Measurements from ENCODE around the gene CPOX. TPM values are rescaled to one million over a fixed set of nuclear protein-coding genes. Genes with fewer than 3 reads are reported as not detected.

The CPOX gene
- total RNA-seq, 1 donor from 2014 or later = 19.3 TPM

GRCh38 chr3:98553021-98553563, 40.3 kb downstream of the CPOX start:
- DNase-seq (ENCODE audit: extremely low spot score, unreplicated experiment) = no peak
- H3K36me3 Mint-ChIP-seq (ENCODE audit: unreplicated experiment) = no peaks in the 10 kb centered on the region
- no peak overlapping the region for H3K27ac Mint-ChIP-seq (ENCODE audit: unreplicated experiment)
- peaks cover 93% of the 10 kb centered on the region for H3K27me3 Mint-ChIP-seq (ENCODE audit: unreplicated experiment)
- TF ChIP-seq, protein P1, sequence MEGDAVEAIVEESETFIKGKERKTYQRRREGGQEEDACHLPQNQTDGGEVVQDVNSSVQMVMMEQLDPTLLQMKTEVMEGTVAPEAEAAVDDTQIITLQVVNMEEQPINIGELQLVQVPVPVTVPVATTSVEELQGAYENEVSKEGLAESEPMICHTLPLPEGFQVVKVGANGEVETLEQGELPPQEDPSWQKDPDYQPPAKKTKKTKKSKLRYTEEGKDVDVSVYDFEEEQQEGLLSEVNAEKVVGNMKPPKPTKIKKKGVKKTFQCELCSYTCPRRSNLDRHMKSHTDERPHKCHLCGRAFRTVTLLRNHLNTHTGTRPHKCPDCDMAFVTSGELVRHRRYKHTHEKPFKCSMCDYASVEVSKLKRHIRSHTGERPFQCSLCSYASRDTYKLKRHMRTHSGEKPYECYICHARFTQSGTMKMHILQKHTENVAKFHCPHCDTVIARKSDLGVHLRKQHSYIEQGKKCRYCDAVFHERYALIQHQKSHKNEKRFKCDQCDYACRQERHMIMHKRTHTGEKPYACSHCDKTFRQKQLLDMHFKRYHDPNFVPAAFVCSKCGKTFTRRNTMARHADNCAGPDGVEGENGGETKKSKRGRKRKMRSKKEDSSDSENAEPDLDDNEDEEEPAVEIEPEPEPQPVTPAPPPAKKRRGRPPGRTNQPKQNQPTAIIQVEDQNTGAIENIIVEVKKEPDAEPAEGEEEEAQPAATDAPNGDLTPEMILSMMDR (IDR thresholded peaks at IDR 0.05) = no peak
- H3K4me1 Mint-ChIP-seq (ENCODE audit: unreplicated experiment) = no peaks in the 10 kb centered on the region
- H3K4me3 Mint-ChIP-seq (ENCODE audit: unreplicated experiment) = no peak overlapping the region
- no peaks in the 10 kb centered on the region for H3K9me3 Mint-ChIP-seq (ENCODE audit: unreplicated experiment)

- DNase-seq (ENCODE audit: extremely low spot score, unreplicated experiment) = no peak
- Mint-ChIP-seq H3K27me3 (ENCODE audit: unreplicated experiment) (peaks cover 90% of the 10 kb centered on the region), H3K9me3 (ENCODE audit: unreplicated experiment) (no peaks in the 10 kb centered on the region), H3K4me3 (ENCODE audit: unreplicated experiment) (no peak overlapping the region), H3K27ac (ENCODE audit: unreplicated experiment) (no peak overlapping the region), H3K4me1 (ENCODE audit: unreplicated experiment) (no peaks in the 10 kb centered on the region), H3K36me3 (ENCODE audit: unreplicated experiment) (no peaks in the 10 kb centered on the region)
- TF ChIP-seq, protein P1 (IDR thresholded peaks at IDR 0.05) = no peak
Observed at GRCh38 chr3:98552232-98553020, 41.0 kb downstream of the CPOX start.

- Mint-ChIP-seq H3K9me3 (ENCODE audit: unreplicated experiment) (no peaks in the 10 kb centered on the region), H3K27ac (ENCODE audit: unreplicated experiment) (no peak overlapping the region), H3K4me3 (ENCODE audit: unreplicated experiment) (no peak overlapping the region), H3K4me1 (ENCODE audit: unreplicated experiment) (no peaks in the 10 kb centered on the region), H3K36me3 (ENCODE audit: unreplicated experiment) (no peaks in the 10 kb centered on the region), H3K27me3 (ENCODE audit: unreplicated experiment) (peaks cover 85% of the 10 kb centered on the region)
- TF ChIP-seq, protein P1 (IDR thresholded peaks at IDR 0.05) = no peak
- no peak for DNase-seq (ENCODE audit: extremely low spot score, unreplicated experiment)
Observed at GRCh38 chr3:98551754-98552153, 41.7 kb downstream of the CPOX start.

- Mint-ChIP-seq H3K36me3 (ENCODE audit: unreplicated experiment) (no peaks in the 10 kb centered on the region), H3K4me1 (ENCODE audit: unreplicated experiment) (no peaks in the 10 kb centered on the region), H3K27ac (ENCODE audit: unreplicated experiment) (no peak overlapping the region), H3K4me3 (ENCODE audit: unreplicated experiment) (no peak overlapping the region), H3K9me3 (ENCODE audit: unreplicated experiment) (no peaks in the 10 kb centered on the region), H3K27me3 (ENCODE audit: unreplicated experiment) (peaks cover 83% of the 10 kb centered on the region)
- DNase-seq (ENCODE audit: extremely low spot score, unreplicated experiment) = no peak
- TF ChIP-seq, protein P1 (IDR thresholded peaks at IDR 0.05) = no peak
Observed at GRCh38 chr3:98551236-98551635, 42.2 kb downstream of the CPOX start.

GRCh38 chr3:98550833-98551232, 42.6 kb downstream of the CPOX start:
- peaks cover 82% of the 10 kb centered on the region for H3K27me3 Mint-ChIP-seq (ENCODE audit: unreplicated experiment)
- TF ChIP-seq, protein P1 (IDR thresholded peaks at IDR 0.05) = no peak
- no peaks in the 10 kb centered on the region for H3K36me3 Mint-ChIP-seq (ENCODE audit: unreplicated experiment)
- no peaks in the 10 kb centered on the region for H3K4me1 Mint-ChIP-seq (ENCODE audit: unreplicated experiment)
- no peak overlapping the region for H3K4me3 Mint-ChIP-seq (ENCODE audit: unreplicated experiment)
- no peak overlapping the region for H3K27ac Mint-ChIP-seq (ENCODE audit: unreplicated experiment)
- no peaks in the 10 kb centered on the region for H3K9me3 Mint-ChIP-seq (ENCODE audit: unreplicated experiment)
- no peak for DNase-seq (ENCODE audit: extremely low spot score, unreplicated experiment)
